ENCODE data around the gene LYVE1. TPM values are rescaled to one million over a fixed set of nuclear protein-coding genes. Genes with fewer than 3 reads are reported as not detected.

The LYVE1 gene
- total RNA-seq, 2 donors from 2014 or later = not detected

- Histone ChIP-seq H3K36me3 (ENCODE audit: control insufficient read depth, insufficient read depth, low read length) (peaks cover 55% of the 10 kb centered on the region), H3K27ac (ENCODE audit: low read depth, low read length) (no peak overlapping the region), H3K4me3 (ENCODE audit: low read length) (no peak overlapping the region), H3K27me3 (ENCODE audit: control insufficient read depth, insufficient read depth, low read length, poor library complexity, severe bottlenecking) (no peaks in the 10 kb centered on the region), H3K4me1 (ENCODE audit: control insufficient read depth, insufficient read depth, low read length) (peaks cover 3% of the 10 kb centered on the region), H3K9ac (ENCODE audit: extremely low read depth, low read length, poor library complexity, severe bottlenecking) (no peak overlapping the region), H3K9me3 (ENCODE audit: control insufficient read depth, low read length) (no peaks in the 10 kb centered on the region)
- Mint-ChIP-seq H3K36me3 (ENCODE audit: low read depth) (peaks cover 33% of the 10 kb centered on the region), H3K4me1 (peaks cover 2% of the 10 kb centered on the region), H3K27ac (no peak overlapping the region), H3K27me3 (ENCODE audit: insufficient read depth) (no peaks in the 10 kb centered on the region), H3K4me3 (no peak overlapping the region), H3K9me3 (no peaks in the 10 kb centered on the region)
- WGBS, 2 experiments (ENCODE audit: insufficient coverage in 1 of 2, insufficient read length in 1 of 2) = 90 to 94% methylated on average over 2 of the region's 2 CpGs
- DNase-seq = no peak
- TF ChIP-seq CTCF (conservative IDR thresholded peaks at IDR 0.05) = no peak
Observed at GRCh38 chr11:10522921-10523320, 45.5 kb downstream of the LYVE1 start.

GRCh38 chr11:10522276-10522675, 46.2 kb downstream of the LYVE1 start:
- DNase-seq = no peak
- Histone ChIP-seq H3K9ac (ENCODE audit: extremely low read depth, low read length, poor library complexity, severe bottlenecking) (no peak overlapping the region), H3K27ac (ENCODE audit: low read depth, low read length) (no peak overlapping the region), H3K27me3 (ENCODE audit: control insufficient read depth, insufficient read depth, low read length, poor library complexity, severe bottlenecking) (no peaks in the 10 kb centered on the region), H3K4me1 (ENCODE audit: control insufficient read depth, insufficient read depth, low read length) (peaks cover 3% of the 10 kb centered on the region), H3K4me3 (ENCODE audit: low read length) (no peak overlapping the region), H3K9me3 (ENCODE audit: control insufficient read depth, low read length) (no peaks in the 10 kb centered on the region), H3K36me3 (ENCODE audit: control insufficient read depth, insufficient read depth, low read length) (peaks cover 55% of the 10 kb centered on the region)
- Mint-ChIP-seq H3K27me3 (ENCODE audit: insufficient read depth) (no peaks in the 10 kb centered on the region), H3K4me1 (peaks cover 2% of the 10 kb centered on the region), H3K27ac (no peak overlapping the region), H3K4me3 (no peak overlapping the region), H3K9me3 (no peaks in the 10 kb centered on the region), H3K36me3 (ENCODE audit: low read depth) (peaks cover 31% of the 10 kb centered on the region)
- 97 to 100% methylated on average over 1 of the region's 1 CpG for WGBS, 2 experiments (ENCODE audit: insufficient coverage in 1 of 2, insufficient read length in 1 of 2)
- TF ChIP-seq CTCF (conservative IDR thresholded peaks at IDR 0.05) = no peak

- no peak overlapping the region for H3K4me3 Mint-ChIP-seq
- H3K27ac Mint-ChIP-seq = no peak overlapping the region
- H3K4me3 ChIP-seq (ENCODE audit: low read length) = no peak overlapping the region
- H3K9me3 Mint-ChIP-seq = no peaks in the 10 kb centered on the region
- H3K27me3 Mint-ChIP-seq (ENCODE audit: insufficient read depth) = no peaks in the 10 kb centered on the region
- H3K4me1 Mint-ChIP-seq = peaks cover 2% of the 10 kb centered on the region
- H3K9me3 ChIP-seq (ENCODE audit: control insufficient read depth, low read length) = no peaks in the 10 kb centered on the region
- H3K27ac ChIP-seq (ENCODE audit: low read depth, low read length) = no peak overlapping the region
- H3K36me3 Mint-ChIP-seq (ENCODE audit: low read depth) = peaks cover 27% of the 10 kb centered on the region
- no peak overlapping the region for H3K9ac ChIP-seq (ENCODE audit: extremely low read depth, low read length, poor library complexity, severe bottlenecking)
- peaks cover 55% of the 10 kb centered on the region for H3K36me3 ChIP-seq (ENCODE audit: control insufficient read depth, insufficient read depth, low read length)
- H3K4me1 ChIP-seq (ENCODE audit: control insufficient read depth, insufficient read depth, low read length) = peaks cover 3% of the 10 kb centered on the region
- DNase-seq = no peak
- 76% methylated on average over 2 of the region's 2 CpGs; no CpG with 5 or more reads in 1 of the 2 experiments for WGBS, 2 experiments (ENCODE audit: insufficient coverage in 1 of 2, insufficient read length in 1 of 2)
- no peak for TF ChIP-seq CTCF (conservative IDR thresholded peaks at IDR 0.05)
- H3K27me3 ChIP-seq (ENCODE audit: control insufficient read depth, insufficient read depth, low read length, poor library complexity, severe bottlenecking) = no peaks in the 10 kb centered on the region
Observed at GRCh38 chr11:10520562-10520961, 47.9 kb downstream of the LYVE1 start.

All from endodermal cell (in vitro differentiated cells).